GM19099 (cell line): ENCODE data around the gene HNRNPA1.

ENCODE experiments used
- POLR2A ChIP-seq: IDR thresholded peaks from 3 replicates; pipeline ENCODE4 v1.6.1; 2011; ENCODE audit warnings: low read depth; ENCODE audit not compliant: insufficient read length; ENCODE audit errors: extremely low read depth

HNRNPA1 gene

GRCh38 chr12:54280468-54281260, at the start of gene HNRNPA1:
Gene HNRNPA1 (plus strand): TSS chr12:54280726. CDS start chr12:54280808, 82 bp downstream.
- peak; percentile 99 for TF ChIP-seq POLR2A

- TF ChIP-seq POLR2A, result no peak
Measured at GRCh38 chr12:54232790-54233189, 47.7 kb upstream of the HNRNPA1 start.

GRCh38 chr12:54238531-54238930, 42.0 kb upstream of the HNRNPA1 start:
- no peak for TF ChIP-seq POLR2A

GRCh38 chr12:54239620-54240019, 40.9 kb upstream of the HNRNPA1 start:
- no peak for TF ChIP-seq POLR2A

- no peak for TF ChIP-seq POLR2A
Measured at GRCh38 chr12:54240129-54240528, 40.4 kb upstream of the HNRNPA1 start.

GRCh38 chr12:54240971-54241588, 39.4 kb upstream of the HNRNPA1 start:
- no peak for TF ChIP-seq POLR2A

- TF ChIP-seq POLR2A, result no peak
Measured at GRCh38 chr12:54246011-54246641, 34.4 kb upstream of the HNRNPA1 start.

GRCh38 chr12:54249489-54249888, 31.0 kb upstream of the HNRNPA1 start:
- no peak for TF ChIP-seq POLR2A

GRCh38 chr12:54251667-54252284, 28.8 kb upstream of the HNRNPA1 start:
- no peak for TF ChIP-seq POLR2A

GRCh38 chr12:54253240-54253639, 27.3 kb upstream of the HNRNPA1 start:
- no peak for TF ChIP-seq POLR2A

GRCh38 chr12:54257332-54257731, 23.2 kb upstream of the HNRNPA1 start:
- TF ChIP-seq POLR2A, result no peak

- no peak for TF ChIP-seq POLR2A
Measured at GRCh38 chr12:54258201-54258681, 22.3 kb upstream of the HNRNPA1 start.

- TF ChIP-seq POLR2A, result no peak
Measured at GRCh38 chr12:54259194-54260011, 21.1 kb upstream of the HNRNPA1 start.

GRCh38 chr12:54261815-54262402, 18.6 kb upstream of the HNRNPA1 start:
- TF ChIP-seq POLR2A, result no peak
